Endothelial cell of umbilical vein (primary cell): ENCODE data around the gene GPR157. TPM values are rescaled to one million over a fixed set of nuclear protein-coding genes. Genes with fewer than 3 reads are reported as not detected.

ENCODE experiments used
- BruUV-seq: library from RNA; stranded (reverse); fragments of 400-500 nt; replicated peaks from 2 replicates; lab custom pipeline; 2021; lab: Mats Ljungman, UMichigan
- CTCF ChIA-PET: fragments of 300-600, 350-600 bp; sonication (Branson Sonifier 250); formaldehyde crosslinking; loops from one replicate; lab custom pipeline; 2021; ENCODE audit warnings: antibody characterized with exemption, inconsistent platforms; lab: Charles Lee
- POLR2A ChIA-PET: fragments of 300-600, 350-600 bp; sonication (Branson Sonifier 250); formaldehyde crosslinking; loops from one replicate; lab custom pipeline; 2021; ENCODE audit warnings: antibody characterized with exemption, inconsistent platforms; lab: Charles Lee
- DNase-seq: peaks from one replicate; pipeline ENCODE4 v3.0.0-alpha.2; 2011; ENCODE audit warnings: low read depth, low spot score
- FAIRE-seq: peaks from 2 replicates; lab custom pipeline; 2011; peaks lifted over from hg19 to GRCh38; lab: Jason Lieb, UNC
- H2AFZ ChIP-seq: 2 replicates; pipeline ENCODE4 v1.6.0; 2012; ENCODE audit warnings: low read depth, low read length, control low read depth, inconsistent platforms
- H3K27ac ChIP-seq: 2 replicates; pipeline ENCODE4 v1.5.1; 2011; ENCODE audit warnings: low read depth, mild to moderate bottlenecking, control low read depth, low read length, moderate library complexity; ENCODE audit not compliant: insufficient read depth
- H3K27me3 ChIP-seq, 2 experiments: 2 replicates each; pipeline versions ENCODE4 v1.6.0 to v1.6.1; 2011; ENCODE audit warnings: low read length in 2 of 2, mixed read lengths in 1 of 2; ENCODE audit not compliant: control insufficient read depth in 2 of 2, insufficient read depth in 2 of 2
- H3K36me3 ChIP-seq, 2 experiments: 2 replicates in 1 of 2; 3 replicates in 1 of 2; pipeline ENCODE4 v1.5.1; 2011; ENCODE audit warnings: low read length in 2 of 2, mild to moderate bottlenecking in 1 of 2, moderate library complexity in 1 of 2; ENCODE audit not compliant: control insufficient read depth in 2 of 2, insufficient read depth in 2 of 2; ENCODE audit errors: extremely low read depth in 1 of 2
- H3K4me1 ChIP-seq: 3 replicates; pipeline ENCODE4 v1.5.1; 2011; ENCODE audit warnings: mild to moderate bottlenecking, low read length; ENCODE audit not compliant: control insufficient read depth, insufficient read depth; ENCODE audit errors: extremely low read depth
- H3K4me2 ChIP-seq: 2 replicates; pipeline ENCODE4 v1.6.1; 2011; ENCODE audit warnings: low read length, control low read depth, mixed read lengths; ENCODE audit not compliant: insufficient read depth
- H3K4me3 ChIP-seq, 3 experiments: fragments of 200-600 bp in 1 of 3; sonication (generic), shearing (Covaris generic) in 1 of 3; replicated peaks in 1 of 3; 2 replicates each; pipeline ENCODE4 v1.5.1; 2011 to 2016; ENCODE audit warnings: control low read depth in 3 of 3, low read length in 3 of 3, mild to moderate bottlenecking in 2 of 3, inconsistent platforms in 1 of 3, low read depth in 1 of 3, moderate library complexity in 1 of 3; ENCODE audit not compliant: insufficient read depth in 1 of 3
- H3K79me2 ChIP-seq: 2 replicates; pipeline ENCODE4 v1.6.0; 2012; ENCODE audit warnings: low read length, inconsistent platforms; ENCODE audit not compliant: control insufficient read depth, insufficient read depth
- H3K9ac ChIP-seq: replicated peaks from 2 replicates; pipeline ENCODE3; 2011; ENCODE audit warnings: low read length, control low read depth; ENCODE audit not compliant: insufficient read depth; ENCODE audit errors: extremely low read depth
- H3K9me1 ChIP-seq: replicated peaks from 3 replicates; pipeline ENCODE4 v1.6.0; 2011; ENCODE audit warnings: mild to moderate bottlenecking, low read length; ENCODE audit not compliant: control insufficient read depth, insufficient read depth; ENCODE audit errors: extremely low read depth
- H3K9me3 ChIP-seq: replicated peaks from 2 replicates; pipeline ENCODE4 v1.5.1; 2012; ENCODE audit warnings: low read length, inconsistent platforms; ENCODE audit not compliant: control insufficient read depth, insufficient read depth
- H4K20me1 ChIP-seq: replicated peaks from 2 replicates; pipeline ENCODE3; 2011; ENCODE audit warnings: mild to moderate bottlenecking, low read length; ENCODE audit not compliant: control insufficient read depth, insufficient read depth; ENCODE audit errors: extremely low read depth
- CTCF ChIP-seq, 2 donors: IDR thresholded peaks; 1 replicate in 1 of 2; 2 replicates in 1 of 2; pipeline ENCODE4 v1.5.1; 2011; ENCODE audit warnings: low read length in 2 of 2, mild to moderate bottlenecking in 2 of 2, moderate library complexity in 2 of 2, control low read depth in 1 of 2, inconsistent platforms in 1 of 2, low read depth in 1 of 2; ENCODE audit not compliant: insufficient read depth in 1 of 2; ENCODE audit errors: extremely low read depth in 1 of 2
- FOS ChIP-seq: IDR thresholded peaks from 2 replicates; pipeline ENCODE4 v1.6.1; 2011; ENCODE audit warnings: mild to moderate bottlenecking, low read length, moderate library complexity, borderline replicate concordance; ENCODE audit not compliant: insufficient read depth
- JUN ChIP-seq: IDR thresholded peaks from 2 replicates; pipeline ENCODE4 v1.6.1; 2011; ENCODE audit warnings: borderline replicate concordance, low read depth; ENCODE audit not compliant: insufficient read length, insufficient read depth
- POLR2A ChIP-seq: IDR thresholded peaks from 2 replicates; pipeline ENCODE4 v1.6.1; 2012; ENCODE audit warnings: low read depth, mild to moderate bottlenecking, control low read depth, low read length
- POLR2AphosphoS5 ChIP-seq: IDR thresholded peaks from 2 replicates; pipeline ENCODE4 v1.6.1; 2012; ENCODE audit warnings: low read depth, mild to moderate bottlenecking, control low read depth, low read length, moderate library complexity; ENCODE audit not compliant: insufficient read depth
- dilution Hi-C: fragments of 300-500 bp; cut with MboI; formaldehyde crosslinking; loops from one replicate; pipeline ENCODE4 v1.15.0; 2019; ENCODE audit warnings: low sequenced_read_pairs; ENCODE audit not compliant: extremely low pct_ligation_motif_present
- intact Hi-C: fragments of 100-400 bp; cut with micrococcal nuclease; formaldehyde crosslinking; loops from one replicate; pipeline ENCODE4 v1.10.0; 2022
- polyA plus RNA-seq, 4 experiments: library from polyadenylated mRNA; depleted of rRNA in 3 of 4; stranded (reverse) in 3 of 4; unstranded in 1 of 4; fragments of >200 nt; gene quantifications; 2 replicates each; pipeline versions ENCODE4 v1.2.1 to v1.2.3, GENCODE V29; 2011 to 2012; ENCODE audit warnings: missing spikeins in 1 of 4
- total RNA-seq: library from RNA; stranded (reverse); gene quantifications from 2 replicates; pipeline ENCODE4 v1.2.3, GENCODE V29; 2021
- TF ChIP-seq, protein P1 (sequence below): IDR thresholded peaks from 2 replicates; pipeline ENCODE4 v1.6.1; 2011; ENCODE audit not compliant: insufficient read depth, insufficient read length

GPR157 gene
- total and polyA plus RNA-seq, 2 donors (not counting 3 experiments of a cell fraction or from before 2014, with no cell fraction given) = 1.0 to 6.5 TPM

DNA sequence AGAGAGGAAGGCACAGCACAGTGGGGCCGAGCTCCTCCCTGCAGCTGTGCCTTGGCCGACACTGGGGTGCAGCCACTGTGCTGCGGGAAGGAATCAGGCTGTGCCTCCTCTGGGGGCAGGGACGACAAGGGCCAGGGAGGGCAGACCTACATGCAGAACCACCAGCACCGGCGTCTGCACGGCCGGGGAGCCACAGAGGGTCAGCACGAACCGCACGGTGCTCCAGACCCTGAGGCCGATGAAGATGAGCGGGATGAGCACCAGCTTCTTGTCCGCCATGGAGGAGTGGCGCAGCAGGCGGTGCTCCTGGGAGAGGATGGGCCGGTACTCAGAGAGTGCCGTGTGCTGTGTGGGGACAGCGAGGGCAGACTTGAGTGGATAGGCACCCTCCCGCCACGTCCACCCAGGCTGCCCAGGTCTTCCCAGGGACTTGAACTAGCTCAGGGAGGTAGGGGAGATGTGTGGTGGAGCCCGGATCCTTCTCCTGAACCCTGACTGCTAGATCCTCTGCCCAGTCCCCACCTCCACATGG, 23.5 kb downstream of the GPR157 start:
- no peak overlapping the region for H3K4me2 ChIP-seq
- no peaks in the 10 kb centered on the region for H3K79me2 ChIP-seq
- intact Hi-C loops (no loop called here), dilution Hi-C loops (no loop called here)
- H3K9ac ChIP-seq = no peak overlapping the region
- no peaks in the 10 kb centered on the region for H3K27me3 ChIP-seq
- H3K4me3 ChIP-seq = no peak overlapping the region
- H3K9me3 ChIP-seq = no peaks in the 10 kb centered on the region
- FAIRE-seq (no peak), DNase-seq (no peak)
- no peak overlapping the region for H3K27ac ChIP-seq
- TF ChIP-seq JUN (no peak), CTCF (IDR thresholded peaks at IDR 0.05; ENCODE audit: extremely low read depth in 1 of 2, insufficient read depth in 1 of 2, low read depth in 1 of 2, low read length in 2 of 2) (no peak)
- H2AFZ ChIP-seq = no peak overlapping the region
- no peaks in the 10 kb centered on the region for H3K4me1 ChIP-seq
- no TSS peak for BruUV-seq
- no peaks in the 10 kb centered on the region for H3K9me1 ChIP-seq
- ChIA-PET CTCF (interaction anchor here (1.4 to 7.9 kb wide), 2 partner anchors 100 to 191 kb away, joined by 4 to 137 read pairs; no protein-coding TSS in a partner anchor), POLR2A (no interaction called here)
- no peaks in the 10 kb centered on the region for H4K20me1 ChIP-seq
- H3K36me3 ChIP-seq = no peaks in the 10 kb centered on the region

GRCh38 chr1:9101510-9102146, 27.3 kb downstream of the GPR157 start:
- FAIRE-seq = peak; percentile 75
- peak; percentile 51 for DNase-seq
- CTCF ChIA-PET = interaction anchor here (0.6 to 7.9 kb wide), 34 partner anchors 9 to 243 kb away, joined by 3 to 137 read pairs (median 4); partner anchors contain the start of genes ENO1 and GPR157

More at GRCh38 chr1:9101510-9102146, 27.3 kb downstream of the GPR157 start:
- no peak overlapping the region for H2AFZ ChIP-seq
- no peaks in the 10 kb centered on the region for H4K20me1 ChIP-seq
- H3K27me3 ChIP-seq = no peaks in the 10 kb centered on the region
- H3K79me2 ChIP-seq = no peaks in the 10 kb centered on the region
- no peaks in the 10 kb centered on the region for H3K36me3 ChIP-seq
- BruUV-seq = no TSS peak
- no peaks in the 10 kb centered on the region for H3K9me1 ChIP-seq
- POLR2A ChIA-PET = no interaction called here
- H3K9ac ChIP-seq = no peak overlapping the region
- intact Hi-C loops (loop anchor here (1.0 kb wide), 3 partner anchors 91 to 183 kb away; no protein-coding TSS in a partner anchor), dilution Hi-C loops (no loop called here)
- H3K4me3 ChIP-seq = no peak overlapping the region
- H3K27ac ChIP-seq = no peak overlapping the region
- no peak overlapping the region for H3K4me2 ChIP-seq
- TF ChIP-seq POLR2AphosphoS5 (no peak), CTCF (IDR thresholded peaks at IDR 0.05; ENCODE audit: extremely low read depth in 1 of 2, insufficient read depth in 1 of 2, low read depth in 1 of 2, low read length in 2 of 2) (peak; percentile 64 to 80), POLR2A (no peak), FOS (no peak), JUN (no peak)
- TF ChIP-seq, protein P1, sequence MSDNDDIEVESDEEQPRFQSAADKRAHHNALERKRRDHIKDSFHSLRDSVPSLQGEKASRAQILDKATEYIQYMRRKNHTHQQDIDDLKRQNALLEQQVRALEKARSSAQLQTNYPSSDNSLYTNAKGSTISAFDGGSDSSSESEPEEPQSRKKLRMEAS = no peak
- H3K4me1 ChIP-seq = no peaks in the 10 kb centered on the region
- H3K9me3 ChIP-seq = no peaks in the 10 kb centered on the region
